CD14-positive monocyte (primary cell): ENCODE data around the gene CAV1. TPM values are rescaled to one million over a fixed set of nuclear protein-coding genes. Genes with fewer than 3 reads are reported as not detected.

Experiments
- DNase-seq, 3 donors: peaks; one replicate each; pipeline ENCODE4 v3.0.0-alpha.2; 2011 to 2022
- H2AFZ ChIP-seq: 2 replicates; pipeline ENCODE4 v1.6.0; 2012; ENCODE audit warnings: mild to moderate bottlenecking, low read depth, low read length, inconsistent platforms; ENCODE audit not compliant: insufficient read depth, poor library complexity, severe bottlenecking
- H3K27ac ChIP-seq, 2 donors: 1 replicate in 1 of 2; 2 replicates in 1 of 2; pipeline ENCODE4 v1.5.1; 2012 to 2013; ENCODE audit warnings: low read length in 2 of 2, control low read depth in 1 of 2, inconsistent platforms in 1 of 2, low read depth in 1 of 2, mild to moderate bottlenecking in 1 of 2
- H3K27me3 ChIP-seq, 2 donors: one replicate each; pipeline versions ENCODE4 v1.6.0 to v1.6.1; 2011 to 2013; ENCODE audit warnings: low read length in 2 of 2; ENCODE audit not compliant: control insufficient read depth in 2 of 2, insufficient read depth in 2 of 2
- H3K36me3 ChIP-seq, 2 donors: replicated peaks in 1 of 2; 1 replicate in 1 of 2; 2 replicates in 1 of 2; pipeline versions ENCODE4 v1.5.1 to v1.6.1; 2012 to 2013; ENCODE audit warnings: low read length in 2 of 2, control low read depth in 1 of 2, inconsistent platforms in 1 of 2, mild to moderate bottlenecking in 1 of 2; ENCODE audit not compliant: insufficient read depth in 2 of 2, control insufficient read depth in 1 of 2
- H3K4me1 ChIP-seq, 2 donors: 1 replicate in 1 of 2; 2 replicates in 1 of 2; pipeline versions ENCODE4 v1.5.1 to v1.6.1; 2012 to 2013; ENCODE audit warnings: low read length in 2 of 2, control low read depth in 1 of 2, inconsistent platforms in 1 of 2, mild to moderate bottlenecking in 1 of 2, moderate library complexity in 1 of 2; ENCODE audit not compliant: insufficient read depth in 2 of 2, control insufficient read depth in 1 of 2
- H3K4me2 ChIP-seq: replicated peaks from 2 replicates; pipeline ENCODE3; 2012; ENCODE audit warnings: low read length, moderate library complexity, mild to moderate bottlenecking; ENCODE audit not compliant: poor library complexity, severe bottlenecking; ENCODE audit errors: extremely low read depth
- H3K4me3 ChIP-seq, 3 experiments: fragments of 200-600 bp in 1 of 3; sonication (generic) in 1 of 3; replicated peaks in 1 of 3; 1 replicate in 2 of 3; 2 replicates in 1 of 3; pipeline ENCODE4 v1.5.1; 2011 to 2013; ENCODE audit warnings: low read length in 3 of 3, mild to moderate bottlenecking in 3 of 3, control low read depth in 2 of 3, low read depth in 2 of 3, inconsistent platforms in 1 of 3, moderate library complexity in 1 of 3
- H3K79me2 ChIP-seq: 2 replicates; pipeline ENCODE4 v1.6.0; 2012; ENCODE audit warnings: mild to moderate bottlenecking, control low read depth, inconsistent platforms, low read length, moderate library complexity; ENCODE audit not compliant: insufficient read depth
- H3K9ac ChIP-seq: 2 replicates; pipeline ENCODE4 v1.6.0; 2017; ENCODE audit warnings: low read length, mild to moderate bottlenecking; ENCODE audit not compliant: insufficient read depth, poor library complexity, severe bottlenecking
- H3K9me3 ChIP-seq, 2 donors: replicated peaks in 1 of 2; 1 replicate in 1 of 2; 2 replicates in 1 of 2; pipeline versions ENCODE4 v1.5.1 to v1.6.1; 2012 to 2013; ENCODE audit warnings: low read length in 2 of 2, control low read depth in 1 of 2; ENCODE audit not compliant: control insufficient read depth in 1 of 2, insufficient read depth in 1 of 2
- H4K20me1 ChIP-seq: 2 replicates; pipeline ENCODE4 v1.6.0; 2012; ENCODE audit warnings: mild to moderate bottlenecking, low read length, control low read depth, moderate library complexity; ENCODE audit not compliant: insufficient read depth
- H3K27ac Mint-ChIP-seq, 7 donors: one replicate each; pipeline ENCODE4 v1.8.0; 2020; ENCODE audit warnings: mild to moderate bottlenecking in 7 of 7, mixed read lengths in 7 of 7, moderate library complexity in 6 of 7, inconsistent platforms in 2 of 7
- H3K27me3 Mint-ChIP-seq, 3 donors: one replicate each; pipeline ENCODE4 v1.8.0; 2021 to 2022; ENCODE audit warnings: low read depth in 3 of 3, mild to moderate bottlenecking in 3 of 3, mixed read lengths in 3 of 3, moderate library complexity in 3 of 3, inconsistent platforms in 1 of 3
- H3K36me3 Mint-ChIP-seq, 2 donors: one replicate each; pipeline ENCODE4 v1.8.0; 2020; ENCODE audit warnings: mixed read lengths in 2 of 2, inconsistent platforms in 1 of 2, mild to moderate bottlenecking in 1 of 2
- H3K4me1 Mint-ChIP-seq: one replicate; pipeline ENCODE4 v1.8.0; 2020; ENCODE audit warnings: mild to moderate bottlenecking, mixed read lengths
- H3K4me3 Mint-ChIP-seq, 2 donors: one replicate each; pipeline ENCODE4 v1.8.0; 2020; ENCODE audit warnings: mild to moderate bottlenecking in 2 of 2, mixed read lengths in 2 of 2, moderate library complexity in 1 of 2
- H3K9me3 Mint-ChIP-seq, 7 donors: one replicate each; pipeline ENCODE4 v1.8.0; 2020 to 2022; ENCODE audit warnings: mixed read lengths in 7 of 7, mild to moderate bottlenecking in 6 of 7, moderate library complexity in 6 of 7, inconsistent platforms in 2 of 7
- CTCF ChIP-seq: fragments of 200-600 bp; IDR thresholded peaks from one replicate; pipeline ENCODE4 v1.8.0; 2022; ENCODE audit warnings: antibody characterized with exemption, mild to moderate bottlenecking
- WGBS: methylation state at CpG from one replicate; pipeline ENCODE4 v1.1.5; 2013; ENCODE audit warnings: missing lambda C conversion rate; ENCODE audit not compliant: insufficient coverage; 5-methylcytosine and 5-hydroxymethylcytosine counted together
- intact Hi-C, 2 donors: fragments of 100-400 bp; cut with micrococcal nuclease; formaldehyde crosslinking; loops; one replicate each; pipeline versions ENCODE4 v1.15.0 to v1.15.1; 2023
- polyA plus RNA-seq, 3 donors: library from polyadenylated mRNA; depleted of rRNA in 1 of 3; unstranded in 2 of 3; stranded (reverse) in 1 of 3; fragments of 300-500 nt in 2 of 3; fragments of >200 nt in 1 of 3; fragmentation: Illumina TruSeq in 2 of 3; gene quantifications; 1 replicate in 2 of 3; 2 replicates in 1 of 3; pipeline ENCODE4 v1.2.3, GENCODE V29; 2012 to 2021

Gene CAV1
- polyA plus RNA-seq, 3 donors: not detected

GRCh38 chr7:116574025-116574822 is 49.4 kb downstream of the CAV1 start:
- H3K4me1 Mint-ChIP-seq: peaks cover 10% of the 10 kb centered on the region
- H3K9ac ChIP-seq: no peak overlapping the region
- H3K27me3 Mint-ChIP-seq: no peaks in the 10 kb centered on the region
- H3K4me2 ChIP-seq: no peak overlapping the region
- peak overlapping the region in 1 of 7 donors; percentile 12 for H3K27ac Mint-ChIP-seq
- H3K36me3 ChIP-seq: no peaks in the 10 kb centered on the region
- no peak overlapping the region for H3K4me3 Mint-ChIP-seq
- no peaks in the 10 kb centered on the region for H3K79me2 ChIP-seq
- H3K36me3 Mint-ChIP-seq: no peaks in the 10 kb centered on the region
- no peaks in the 10 kb centered on the region for H3K9me3 ChIP-seq
- intact Hi-C loops: no loop called here
- H3K4me3 ChIP-seq: no peak overlapping the region
- H4K20me1 ChIP-seq: no peaks in the 10 kb centered on the region
- 100% methylated on average over 1 of the region's 2 CpGs for WGBS
- no peaks in the 10 kb centered on the region for H3K27me3 ChIP-seq
- no peak overlapping the region for H2AFZ ChIP-seq
- peaks cover 0 to 3% (median 0%) of the 10 kb centered on the region in 7 donors for H3K9me3 Mint-ChIP-seq
- no peak for TF ChIP-seq CTCF
- no peak overlapping the region for H3K27ac ChIP-seq
- peaks cover 6 to 7% of the 10 kb centered on the region in 2 donors for H3K4me1 ChIP-seq
- no peak for DNase-seq

GRCh38 chr7:116575853-116576252 is 51.0 kb downstream of the CAV1 start:
- H3K27me3 ChIP-seq: no peaks in the 10 kb centered on the region
- TF ChIP-seq CTCF: no peak
- H3K36me3 ChIP-seq: no peaks in the 10 kb centered on the region
- no CpG with 5 or more reads among the region's 1 CpG for WGBS
- H3K4me3 ChIP-seq: no peak overlapping the region
- no peaks in the 10 kb centered on the region for H3K79me2 ChIP-seq
- no peaks in the 10 kb centered on the region for H3K9me3 ChIP-seq
- Mint-ChIP-seq H3K4me1 (peaks cover 10% of the 10 kb centered on the region), H3K9me3 (peaks cover 0 to 3% (median 0%) of the 10 kb centered on the region in 7 donors), H3K36me3 (no peaks in the 10 kb centered on the region), H3K4me3 (no peak overlapping the region), H3K27me3 (no peaks in the 10 kb centered on the region), H3K27ac (no peak overlapping the region)
- intact Hi-C loops: no loop called here
- H2AFZ ChIP-seq: no peak overlapping the region
- no peak overlapping the region for H3K27ac ChIP-seq
- no peak for DNase-seq
- H3K4me2 ChIP-seq: no peak overlapping the region
- H3K9ac ChIP-seq: no peak overlapping the region
- no peaks in the 10 kb centered on the region for H4K20me1 ChIP-seq
- H3K4me1 ChIP-seq: peaks cover 6 to 7% of the 10 kb centered on the region in 2 donors
